ENCODE data around the gene CELA3B.
"Not testable (repeated sequence)": the region's sequence is repeated elsewhere in the genome, so short reads cannot be mapped to it uniquely, and the experiment has no call there.

The CELA3B gene

DNA sequence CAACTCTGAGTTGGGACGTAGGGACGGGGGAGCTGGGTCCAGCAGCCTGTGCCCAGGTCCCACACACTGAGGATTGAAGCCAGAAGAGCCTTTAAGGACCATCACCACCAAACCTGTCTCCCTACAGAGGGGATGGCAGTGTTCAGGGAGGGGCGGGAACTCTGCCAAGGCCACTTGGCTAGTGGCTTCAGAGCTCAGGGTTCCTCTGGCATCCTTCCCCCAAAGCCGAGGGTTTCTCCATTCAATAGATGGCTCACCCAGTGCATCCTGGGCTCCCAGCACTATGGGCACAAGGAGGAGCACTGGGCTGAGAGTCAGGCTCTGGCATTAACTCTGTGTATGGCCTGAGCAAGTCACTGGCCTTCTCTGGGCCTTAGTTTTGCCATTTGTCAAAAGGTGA lies 4.4 kb downstream of the CELA3B start:
- not testable (repeated sequence) for DNase-seq

DNA sequence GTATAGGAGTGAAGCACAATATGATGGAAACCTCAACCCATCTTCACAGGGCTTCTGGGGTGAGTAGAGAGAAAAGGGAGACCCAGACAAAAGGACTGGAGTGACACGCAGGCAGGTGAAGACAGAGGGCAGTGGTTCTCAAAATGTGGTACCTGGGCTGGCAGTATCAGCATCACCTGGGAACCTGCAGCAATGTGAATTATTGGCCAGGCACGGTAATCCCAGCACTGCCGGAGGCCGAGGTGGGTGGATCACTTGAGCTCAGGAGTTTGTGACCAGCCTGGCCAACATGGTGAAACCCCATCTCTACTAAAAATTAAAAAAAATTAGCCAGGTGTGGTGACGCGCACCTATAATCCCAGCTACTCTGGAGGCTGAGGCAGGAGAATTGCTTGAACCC lies 5.3 kb downstream of the CELA3B start:
- not testable (repeated sequence) for DNase-seq

DNA sequence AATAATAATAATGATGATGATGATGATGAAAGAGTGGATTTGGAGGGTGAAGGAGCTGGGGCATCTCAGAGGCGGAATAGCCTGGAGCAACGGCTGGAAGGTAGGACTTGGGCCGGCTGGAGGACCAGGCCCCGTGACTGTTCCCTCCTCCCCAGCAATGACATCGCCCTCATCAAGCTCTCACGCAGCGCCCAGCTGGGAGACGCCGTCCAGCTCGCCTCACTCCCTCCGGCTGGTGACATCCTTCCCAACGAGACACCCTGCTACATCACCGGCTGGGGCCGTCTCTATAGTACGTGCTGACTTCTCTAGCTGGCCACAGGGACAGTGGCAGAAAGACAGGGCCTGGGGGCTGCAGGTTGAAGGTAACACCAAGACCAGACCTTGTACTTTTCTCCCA lies 6.7 kb downstream of the CELA3B start:
- DNase-seq, result not testable (repeated sequence)

DNA sequence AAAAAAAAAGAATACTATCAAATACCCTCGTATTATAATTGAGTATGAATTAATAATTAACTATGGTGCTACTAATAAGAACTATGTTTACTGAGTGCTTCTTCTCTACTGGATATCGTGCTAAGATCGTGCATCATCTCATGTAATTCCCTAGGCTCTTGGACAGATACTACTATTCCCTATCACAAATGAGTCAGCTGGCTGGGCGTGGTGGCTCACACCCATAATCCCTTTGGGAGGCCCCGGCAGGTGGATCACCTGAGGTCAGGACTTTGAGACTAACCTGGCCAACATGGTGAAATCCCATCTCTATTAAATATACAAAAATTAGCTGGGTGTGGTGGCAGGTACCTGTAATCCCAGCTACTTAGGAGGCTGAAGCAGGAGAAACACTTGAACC lies 9.1 kb downstream of the CELA3B start:
- DNase-seq, result not testable (repeated sequence)

DNA sequence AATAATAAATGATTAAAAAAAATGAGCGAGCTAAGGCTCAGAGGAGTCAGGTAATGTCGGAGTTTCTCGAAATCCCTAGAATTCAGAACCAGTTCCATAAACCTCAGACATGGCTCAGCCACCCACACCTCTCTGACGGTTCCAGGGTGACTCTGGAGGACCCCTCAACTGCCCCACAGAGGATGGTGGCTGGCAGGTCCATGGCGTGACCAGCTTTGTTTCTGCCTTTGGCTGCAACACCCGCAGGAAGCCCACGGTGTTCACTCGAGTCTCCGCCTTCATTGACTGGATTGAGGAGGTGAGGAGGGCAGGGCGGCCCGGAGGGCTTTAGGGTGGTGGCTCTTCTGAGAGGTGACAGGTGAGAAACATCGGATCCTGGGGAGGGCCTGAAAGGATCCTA lies 9.6 kb downstream of the CELA3B start:
- DNase-seq, result not testable (repeated sequence)

DNA sequence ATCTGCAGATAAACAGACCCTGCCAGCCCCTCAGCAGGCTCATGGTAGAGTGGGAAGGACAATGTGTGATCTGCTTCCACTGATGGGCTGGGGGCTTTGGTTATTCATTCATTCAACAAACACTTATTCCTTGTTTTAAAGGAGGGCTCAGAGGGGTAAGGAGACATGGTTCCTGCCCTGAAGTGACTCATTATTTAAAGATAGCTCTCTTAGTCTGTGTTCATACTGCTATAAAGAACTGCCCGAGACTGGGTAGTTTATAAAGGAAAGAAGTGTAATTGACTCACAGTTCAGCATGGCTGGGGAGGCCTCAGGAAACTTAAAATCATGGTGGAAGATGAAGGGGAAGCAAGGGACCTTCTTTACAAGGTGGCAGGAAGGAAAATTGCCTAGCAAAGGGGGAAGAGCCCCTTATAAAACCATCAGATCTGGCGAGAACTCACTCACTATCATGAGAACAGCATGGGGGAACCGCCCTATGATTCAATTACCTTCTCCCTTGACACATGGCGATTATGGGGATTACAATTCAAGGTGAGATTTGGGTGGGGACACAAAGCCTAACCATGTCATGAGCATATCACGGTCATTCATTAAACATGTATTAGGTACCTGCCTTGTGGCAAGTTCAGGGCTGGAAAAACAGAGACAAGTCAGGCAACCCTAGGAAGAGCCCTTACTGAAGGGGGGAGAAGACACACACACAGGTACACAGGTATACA lies 13.0 kb downstream of the CELA3B start:
- not testable (repeated sequence) for DNase-seq

DNA sequence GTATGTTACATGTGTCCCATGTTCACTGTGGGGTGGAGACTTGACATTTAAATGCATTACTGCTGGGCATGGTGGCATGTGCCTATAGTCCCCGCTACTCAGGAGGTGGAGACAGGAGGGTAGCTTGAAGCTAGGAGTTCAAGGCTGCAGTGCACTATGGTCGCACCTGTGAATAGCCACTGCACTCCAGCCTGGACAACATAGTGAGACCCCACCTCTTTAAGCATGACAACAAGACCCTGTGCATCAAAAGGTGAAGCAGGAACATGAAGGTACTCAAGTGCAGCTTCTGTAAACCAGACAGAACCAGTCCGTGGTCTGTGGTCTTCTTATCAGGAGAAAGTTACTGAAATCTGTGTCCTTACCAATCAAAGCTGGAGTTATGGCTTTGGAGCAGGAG lies 15.4 kb downstream of the CELA3B start:
- DNase-seq, result not testable (repeated sequence)

DNA sequence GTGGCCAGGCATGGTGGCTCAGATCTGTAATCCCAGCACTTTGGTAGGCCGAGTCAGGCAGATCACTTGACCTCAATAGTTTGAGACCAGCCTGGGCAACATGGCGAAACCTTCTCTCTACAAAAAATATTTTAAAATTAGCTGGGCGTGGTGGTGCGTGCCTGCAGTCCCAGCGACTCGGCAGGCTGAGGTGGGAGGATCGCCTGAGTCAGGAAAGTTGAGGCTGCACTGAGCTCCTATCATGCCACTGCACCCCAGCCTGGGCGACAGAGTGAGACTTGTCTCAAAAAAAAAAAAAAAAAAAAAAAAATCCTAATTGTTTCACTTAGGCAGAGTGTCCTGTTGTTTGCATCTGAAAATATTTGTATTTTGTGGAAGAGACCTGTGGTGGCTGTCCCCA lies 17.9 kb downstream of the CELA3B start:
- not testable (repeated sequence) for DNase-seq

DNA sequence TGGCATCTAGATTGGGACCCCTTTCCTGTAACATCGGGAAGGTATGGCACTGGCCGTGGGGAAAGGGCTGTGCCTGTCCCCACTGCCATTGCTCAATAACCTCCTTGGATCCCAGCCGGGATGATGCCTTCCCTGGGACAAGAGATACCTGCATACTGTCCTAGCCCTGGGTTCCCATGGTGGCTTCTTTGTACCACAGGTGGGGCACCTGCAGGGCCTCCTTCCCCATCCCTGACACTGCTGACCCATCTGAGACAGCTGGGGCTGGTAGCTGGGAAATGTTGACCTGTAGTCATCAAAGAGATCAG lies 19.8 kb downstream of the CELA3B start:
- DNase-seq, result not testable (repeated sequence)

DNA sequence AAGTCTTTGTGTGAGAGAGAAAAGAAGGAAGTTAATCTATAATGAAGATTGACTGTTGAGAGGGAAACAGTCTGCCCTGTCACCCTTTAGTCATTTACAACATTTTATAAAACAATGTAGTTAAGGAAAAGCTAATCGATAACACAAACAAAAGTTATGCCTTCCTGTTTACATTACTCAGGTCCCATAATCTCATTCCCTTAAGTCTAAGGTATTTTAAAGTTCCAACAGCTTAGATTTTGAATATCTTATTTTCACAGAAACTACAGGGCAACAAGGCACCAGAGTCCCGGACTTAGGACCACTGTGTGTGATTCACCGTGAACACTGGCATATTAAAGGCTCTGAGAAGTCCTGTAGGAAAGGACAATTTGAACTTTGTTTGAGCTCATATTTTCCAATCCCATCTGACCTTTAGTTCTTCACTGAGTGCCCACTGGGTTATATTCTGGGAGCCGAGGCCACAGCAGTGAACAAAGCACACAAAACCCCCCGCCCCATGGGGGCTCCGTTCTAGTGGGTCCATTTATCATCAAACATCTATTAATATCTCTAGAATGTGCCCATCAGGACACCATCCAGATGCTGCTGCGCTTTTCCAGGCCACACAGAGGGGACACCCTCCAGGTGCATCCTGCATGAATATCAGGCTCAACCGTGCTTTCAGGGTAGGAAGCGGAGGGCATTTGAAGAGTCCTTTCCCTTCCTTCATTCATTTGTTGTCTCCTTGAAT lies 21.2 kb downstream of the CELA3B start:
- not testable (repeated sequence) for DNase-seq

DNA sequence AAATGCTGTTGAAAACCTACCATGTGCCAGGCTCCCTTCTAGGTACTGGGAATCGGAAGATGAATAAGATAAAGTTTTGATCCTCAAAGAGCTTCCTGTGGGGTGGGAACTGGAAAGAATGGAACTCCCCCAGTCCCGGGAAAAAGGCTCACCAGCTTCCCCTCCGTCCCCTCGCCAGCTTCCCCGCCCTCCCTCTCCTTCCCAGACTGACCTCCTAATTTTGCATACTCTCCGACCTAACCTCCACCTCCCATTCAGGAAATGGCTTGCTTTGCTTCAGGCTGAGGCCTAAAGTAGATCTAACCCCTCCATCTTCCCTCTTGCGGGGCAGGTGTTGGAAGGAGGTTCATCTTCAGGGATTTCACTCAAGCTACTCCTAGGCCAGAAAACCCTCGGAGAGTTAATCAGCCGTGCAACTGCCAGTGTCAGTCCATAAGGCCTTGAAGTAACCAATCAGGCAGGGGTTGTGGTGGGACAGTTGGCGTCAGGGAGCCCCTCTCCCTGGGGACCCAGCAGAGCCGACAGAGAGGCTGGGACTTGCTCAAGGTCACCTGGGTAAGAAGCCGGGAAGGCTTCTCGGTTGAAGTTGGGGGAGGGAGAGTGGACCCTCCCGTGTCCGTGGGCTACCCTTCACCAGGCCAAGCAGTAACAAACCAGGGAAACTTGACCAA lies 21.9 kb downstream of the CELA3B start:
- DNase-seq, result not testable (repeated sequence)

DNA sequence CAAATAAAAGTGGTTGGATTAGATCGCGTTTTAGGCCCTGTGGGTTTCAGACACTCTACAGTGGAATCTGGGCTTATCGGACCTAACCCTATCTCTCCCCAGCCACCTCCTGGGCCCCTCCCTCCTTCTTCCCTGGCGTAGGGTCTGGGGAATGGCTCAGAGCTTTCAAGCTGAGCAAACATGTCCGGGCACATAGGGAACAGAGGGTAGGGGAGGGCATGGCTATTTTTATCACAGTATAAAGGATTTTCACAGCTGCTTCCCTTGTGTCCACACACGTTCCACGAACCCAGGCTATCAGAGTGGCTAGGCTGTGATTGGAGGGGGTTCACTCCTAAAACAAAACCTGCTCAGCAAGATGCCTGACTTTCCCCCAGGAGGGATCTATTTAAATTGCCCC lies 22.8 kb downstream of the CELA3B start:
- DNase-seq, result not testable (repeated sequence)

DNA sequence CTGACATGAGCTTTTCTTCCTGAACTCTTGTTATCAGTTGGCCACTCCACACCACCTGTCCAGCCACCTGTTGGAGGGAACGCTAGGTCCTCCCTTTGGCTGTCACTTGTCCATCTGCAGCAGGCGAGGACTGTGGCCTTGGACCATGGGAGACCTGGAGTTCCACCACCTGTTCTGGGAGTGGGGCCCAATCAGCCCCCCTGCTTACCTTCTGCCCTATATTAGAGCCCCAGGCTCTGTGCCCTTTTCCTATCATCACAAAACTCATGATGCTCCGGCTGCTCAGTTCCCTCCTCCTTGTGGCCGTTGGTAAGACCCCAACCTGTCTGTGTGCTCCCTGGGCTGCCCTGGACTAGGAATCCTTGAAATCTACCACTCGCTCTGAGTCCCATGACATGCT lies 24.6 kb downstream of the CELA3B start, which contains the start of gene CELA3A:
Gene CELA3A, plus strand, starts transcription at position 249 of the 400 bp plus-strand sequence. Its CDS starts 18 bp downstream, at position 267.
- DNase-seq, result no peak

DNA sequence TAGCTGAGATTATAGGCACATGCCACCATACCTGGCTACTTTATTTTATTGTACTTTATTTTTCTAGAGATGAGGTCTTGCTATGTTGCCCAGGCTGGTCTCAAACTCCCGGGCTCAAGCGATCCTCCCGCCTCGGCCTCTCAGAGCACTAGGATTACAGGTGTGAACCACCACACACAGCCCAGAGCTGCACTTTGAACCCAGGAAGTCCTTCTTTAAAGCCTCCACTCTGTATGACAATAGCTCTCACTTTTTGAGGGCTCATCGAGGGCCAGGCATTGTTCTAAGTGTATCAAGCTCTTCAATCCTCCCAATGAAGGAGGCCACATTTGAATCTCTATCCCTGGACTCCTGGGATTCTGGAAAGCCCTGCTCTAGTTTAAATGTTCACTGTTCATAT lies 25.6 kb downstream of the CELA3B start:
- DNase-seq, result not testable (repeated sequence)

DNA sequence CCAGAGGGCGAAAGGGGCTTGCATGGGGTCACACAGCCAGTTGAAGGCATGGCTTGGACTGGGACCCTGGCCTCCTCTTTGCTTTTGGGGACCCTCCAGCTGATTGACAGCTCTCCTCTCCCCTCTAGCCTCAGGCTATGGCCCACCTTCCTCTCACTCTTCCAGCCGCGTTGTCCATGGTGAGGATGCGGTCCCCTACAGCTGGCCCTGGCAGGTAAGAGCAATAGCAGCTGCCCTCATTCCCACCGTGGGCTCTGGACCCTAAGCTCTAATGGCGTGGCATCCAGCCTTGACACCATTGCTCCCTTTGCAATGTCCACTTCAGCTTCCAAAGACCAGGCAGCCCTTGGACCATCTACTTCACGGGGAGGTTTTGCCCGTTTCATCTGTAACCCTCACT lies 26.1 kb downstream of the CELA3B start:
- not testable (repeated sequence) for DNase-seq

DNA sequence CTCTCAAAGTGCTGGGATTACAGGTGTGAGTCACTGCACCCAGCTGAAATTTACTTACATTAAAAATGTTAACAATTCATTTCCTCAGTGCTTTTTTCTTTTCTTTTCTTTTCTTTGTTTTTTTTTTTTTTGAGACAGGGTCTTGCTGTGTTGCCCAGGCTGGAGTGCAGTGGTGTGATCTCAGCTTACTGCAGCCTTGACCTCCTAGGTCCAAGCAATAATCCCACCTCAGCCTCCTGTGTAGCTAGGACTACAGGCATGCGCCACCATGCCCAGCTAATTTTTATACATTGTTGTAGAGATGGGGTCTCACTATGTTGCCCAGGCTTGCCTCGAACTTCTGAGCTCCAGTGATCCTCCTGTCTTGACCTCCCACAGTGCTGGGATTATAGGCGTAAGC lies 27.1 kb downstream of the CELA3B start:
- not testable (repeated sequence) for DNase-seq

DNA sequence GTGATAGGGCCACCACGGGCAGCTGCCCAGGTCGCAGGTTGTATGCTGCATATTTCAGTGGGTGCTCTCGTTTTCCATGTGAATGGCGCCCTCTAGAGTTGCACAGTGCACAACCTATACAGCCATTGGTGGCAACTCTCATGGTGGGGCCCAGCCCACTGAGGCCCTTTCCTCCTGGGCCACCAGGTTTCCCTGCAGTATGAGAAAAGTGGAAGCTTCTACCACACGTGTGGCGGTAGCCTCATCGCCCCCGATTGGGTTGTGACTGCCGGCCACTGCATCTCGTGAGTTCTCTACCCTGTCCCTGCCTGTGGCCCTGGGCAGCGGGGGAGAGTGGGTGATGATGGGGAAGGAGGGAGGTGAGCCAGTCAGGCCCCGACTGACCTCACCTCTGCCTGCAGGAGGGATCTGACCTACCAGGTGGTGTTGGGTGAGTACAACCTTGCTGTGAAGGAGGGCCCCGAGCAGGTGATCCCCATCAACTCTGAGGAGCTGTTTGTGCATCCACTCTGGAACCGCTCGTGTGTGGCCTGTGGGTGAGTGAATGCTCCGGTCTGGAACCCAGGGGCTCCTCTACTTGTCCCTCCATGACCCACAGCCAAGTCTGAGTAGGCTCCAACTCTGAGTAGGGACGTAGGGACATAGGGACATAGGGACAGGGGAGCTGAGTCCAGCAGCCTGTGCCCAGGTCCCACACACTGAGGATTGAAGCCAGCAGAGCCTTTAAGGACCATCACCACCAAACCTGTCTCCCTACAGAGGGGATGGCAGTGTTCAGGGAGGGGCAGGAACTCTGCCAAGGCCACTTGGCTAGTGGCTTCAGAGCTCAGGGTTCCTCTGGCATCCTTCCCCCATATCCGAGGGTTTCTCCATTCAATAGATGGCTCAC lies 28.7 kb downstream of the CELA3B start:
- not testable (repeated sequence) for DNase-seq

DNA sequence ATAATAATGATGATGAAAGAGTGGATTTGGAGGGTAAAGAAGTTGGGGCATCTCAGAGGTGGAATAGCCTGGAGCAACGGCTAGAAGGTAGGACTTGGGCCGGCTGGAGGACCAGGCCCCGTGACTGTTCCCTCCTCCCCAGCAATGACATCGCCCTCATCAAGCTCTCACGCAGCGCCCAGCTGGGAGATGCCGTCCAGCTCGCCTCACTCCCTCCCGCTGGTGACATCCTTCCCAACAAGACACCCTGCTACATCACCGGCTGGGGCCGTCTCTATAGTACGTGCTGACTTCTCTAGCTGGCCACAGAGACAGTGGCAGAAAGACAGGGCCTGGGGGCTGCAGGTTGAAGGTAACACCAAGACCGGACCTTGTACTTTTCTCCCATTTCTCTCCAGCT lies 29.9 kb downstream of the CELA3B start:
- not testable (repeated sequence) for DNase-seq

DNA sequence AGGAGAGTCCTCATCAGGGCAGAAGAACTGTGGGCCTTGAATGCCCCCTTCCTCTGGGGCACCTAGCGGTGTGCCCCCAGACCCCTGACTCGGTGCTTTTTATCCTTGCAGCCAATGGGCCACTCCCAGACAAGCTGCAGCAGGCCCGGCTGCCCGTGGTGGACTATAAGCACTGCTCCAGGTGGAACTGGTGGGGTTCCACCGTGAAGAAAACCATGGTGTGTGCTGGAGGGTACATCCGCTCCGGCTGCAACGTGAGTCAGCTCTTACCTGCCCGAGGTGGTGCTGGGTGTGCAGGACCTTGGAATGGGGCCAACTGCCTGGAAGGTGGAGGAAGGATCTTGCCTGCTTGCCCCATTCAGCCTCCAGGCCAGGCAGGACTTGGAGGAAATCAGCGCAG lies 30.4 kb downstream of the CELA3B start:
- not testable (repeated sequence) for DNase-seq

DNA sequence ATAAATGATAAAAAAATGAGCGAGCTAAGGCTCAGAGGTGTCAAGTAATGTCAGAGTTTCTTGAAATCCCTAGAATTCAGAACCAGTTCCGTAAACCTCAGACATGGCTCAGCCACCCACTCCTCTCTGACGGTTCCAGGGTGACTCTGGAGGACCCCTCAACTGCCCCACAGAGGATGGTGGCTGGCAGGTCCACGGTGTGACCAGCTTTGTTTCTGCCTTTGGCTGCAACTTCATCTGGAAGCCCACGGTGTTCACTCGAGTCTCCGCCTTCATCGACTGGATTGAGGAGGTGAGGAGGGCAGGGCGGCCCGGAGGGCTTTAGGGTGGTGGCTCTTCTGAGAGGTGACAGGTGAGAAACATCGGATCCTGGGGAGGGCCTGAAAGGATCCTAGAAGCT lies 32.7 kb downstream of the CELA3B start:
- DNase-seq, result not testable (repeated sequence)

DNA sequence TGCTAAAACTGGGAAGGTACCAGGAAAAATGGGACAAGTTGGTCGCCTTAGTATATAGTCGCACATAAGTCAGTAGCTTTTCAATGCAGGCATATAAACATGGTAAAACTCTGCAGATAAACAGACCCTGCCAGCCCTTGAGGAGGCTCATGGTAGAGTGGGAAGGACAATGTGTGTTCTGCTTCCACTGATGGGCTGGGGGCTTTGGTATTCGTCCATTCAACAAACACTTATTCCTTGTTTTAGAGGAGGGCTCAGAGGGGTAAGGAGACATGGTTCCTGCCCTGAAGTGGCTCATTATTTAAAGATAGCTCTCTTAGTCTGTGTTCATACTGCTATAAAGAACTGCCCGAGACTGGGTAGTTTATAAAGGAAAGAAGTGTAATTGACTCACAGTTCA lies 35.9 kb downstream of the CELA3B start:
- DNase-seq, result not testable (repeated sequence)

DNA sequence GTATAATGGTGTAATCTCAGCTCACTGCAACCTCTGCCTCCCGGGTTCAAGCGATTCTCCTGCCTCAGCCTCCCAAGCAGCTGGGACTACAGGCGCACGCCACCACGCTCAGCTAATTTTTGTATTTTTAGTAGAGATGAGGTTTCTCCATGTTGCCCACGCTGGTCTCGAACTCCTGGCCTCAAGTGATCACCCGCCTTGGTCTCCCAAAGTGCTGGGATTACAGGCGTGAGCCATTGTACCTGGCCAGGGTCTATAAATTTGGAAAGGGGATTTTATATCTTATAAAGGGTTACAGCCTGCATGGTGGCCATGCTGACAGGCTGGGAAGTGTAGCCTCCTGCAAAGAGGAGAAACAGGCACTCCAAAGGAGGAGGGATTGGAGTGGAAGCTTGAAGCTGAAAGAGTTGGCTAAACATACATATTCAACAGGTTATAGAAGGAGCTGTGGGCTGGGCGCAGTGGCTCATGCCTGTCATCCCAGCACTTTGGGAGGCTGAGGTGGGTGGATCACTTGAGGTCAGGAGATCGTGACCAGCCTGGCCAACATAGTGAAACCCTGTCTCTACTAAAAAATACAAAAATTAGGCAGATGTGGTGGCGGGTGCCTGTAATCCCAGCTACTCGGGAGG lies 37.9 kb downstream of the CELA3B start:
- DNase-seq, result not testable (repeated sequence)
